Esophagus squamous epithelium (tissue), 4 donors: Measurements from ENCODE around the gene WAPL.

ENCODE experiments used
- POLR2A ChIP-seq, 4 donors: fragments of 450-650 bp; IDR thresholded peaks; one replicate each; pipeline ENCODE4 v1.6.1; 2017; ENCODE audit warnings: antibody characterized with exemption in 4 of 4, mild to moderate bottlenecking in 4 of 4, moderate library complexity in 3 of 4
- TF ChIP-seq, protein P1 (sequence below), 6 experiments: fragments of 450-650 bp in 4 of 6; fragments of 200-600 bp in 2 of 6; sonication (generic) in 2 of 6; IDR thresholded peaks; one replicate each; pipeline ENCODE4 v1.5.1; 2016 to 2019; ENCODE audit warnings: antibody characterized with exemption in 6 of 6, mild to moderate bottlenecking in 4 of 6, moderate library complexity in 4 of 6

- TF ChIP-seq POLR2A (IDR thresholded peaks at IDR 0.05) = no peak
- TF ChIP-seq, protein P1, sequence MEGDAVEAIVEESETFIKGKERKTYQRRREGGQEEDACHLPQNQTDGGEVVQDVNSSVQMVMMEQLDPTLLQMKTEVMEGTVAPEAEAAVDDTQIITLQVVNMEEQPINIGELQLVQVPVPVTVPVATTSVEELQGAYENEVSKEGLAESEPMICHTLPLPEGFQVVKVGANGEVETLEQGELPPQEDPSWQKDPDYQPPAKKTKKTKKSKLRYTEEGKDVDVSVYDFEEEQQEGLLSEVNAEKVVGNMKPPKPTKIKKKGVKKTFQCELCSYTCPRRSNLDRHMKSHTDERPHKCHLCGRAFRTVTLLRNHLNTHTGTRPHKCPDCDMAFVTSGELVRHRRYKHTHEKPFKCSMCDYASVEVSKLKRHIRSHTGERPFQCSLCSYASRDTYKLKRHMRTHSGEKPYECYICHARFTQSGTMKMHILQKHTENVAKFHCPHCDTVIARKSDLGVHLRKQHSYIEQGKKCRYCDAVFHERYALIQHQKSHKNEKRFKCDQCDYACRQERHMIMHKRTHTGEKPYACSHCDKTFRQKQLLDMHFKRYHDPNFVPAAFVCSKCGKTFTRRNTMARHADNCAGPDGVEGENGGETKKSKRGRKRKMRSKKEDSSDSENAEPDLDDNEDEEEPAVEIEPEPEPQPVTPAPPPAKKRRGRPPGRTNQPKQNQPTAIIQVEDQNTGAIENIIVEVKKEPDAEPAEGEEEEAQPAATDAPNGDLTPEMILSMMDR (IDR thresholded peaks at IDR 0.05) = no peak
These were observed 128.9 kb downstream of the WAPL start for GRCh38 chr10:86392723-86393094.
